HG03565 (cell line): ENCODE results near the gene DTD1.
"Not testable (repeated sequence)": the region's sequence is repeated elsewhere in the genome, so short reads cannot be mapped to it uniquely, and the experiment has no call there.

ENCODE experiments used
- ATAC-seq: cut with Tn5 transposase; IDR thresholded peaks from one replicate; pipeline ENCODE4 v1.9.1; 2021; ENCODE audit warnings: mild to moderate bottlenecking, moderate library complexity; ENCODE audit not compliant: unreplicated experiment

The DTD1 gene

DNA sequence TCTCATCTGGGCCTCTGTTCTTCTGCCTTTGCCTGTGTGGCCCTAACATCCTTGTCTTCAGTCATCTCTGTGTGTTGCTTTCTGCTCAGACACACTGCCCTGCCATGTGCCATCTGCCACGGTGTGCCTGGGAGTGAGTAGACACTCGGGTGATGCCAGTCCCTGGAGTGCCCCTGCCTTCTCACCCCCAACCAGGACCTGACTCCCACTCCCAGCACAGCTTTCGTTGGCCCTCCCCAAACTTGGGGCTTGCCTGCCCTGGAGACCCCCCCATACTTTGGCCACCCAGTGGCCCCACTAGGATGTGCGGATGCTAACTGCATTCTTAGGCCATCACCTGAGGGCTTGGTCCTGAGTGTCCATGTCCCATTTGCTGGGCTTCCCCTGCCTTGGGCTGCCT is 149.3 kb downstream of the DTD1 start:
- ATAC-seq = no peak

DNA sequence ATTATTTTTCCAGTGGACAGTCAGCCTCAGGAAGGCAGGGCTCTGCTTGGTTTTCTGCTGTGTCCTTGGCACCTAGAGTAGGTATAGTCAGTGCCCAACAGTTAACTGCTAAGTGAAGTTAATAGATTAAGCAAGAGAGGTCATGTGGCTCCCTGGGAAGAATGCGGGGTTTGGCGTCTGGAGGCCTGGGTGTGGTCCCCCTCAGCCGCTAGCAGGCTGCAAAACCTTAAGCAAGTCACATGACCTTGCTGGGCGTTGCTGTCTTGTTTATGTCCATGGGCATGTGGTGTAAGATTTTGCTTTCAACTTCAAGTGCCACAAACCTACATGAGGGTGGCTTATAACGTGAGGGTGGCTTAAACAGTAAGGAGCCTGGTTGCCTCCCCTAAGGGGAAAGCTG is 150.2 kb downstream of the DTD1 start:
- no peak for ATAC-seq

DNA sequence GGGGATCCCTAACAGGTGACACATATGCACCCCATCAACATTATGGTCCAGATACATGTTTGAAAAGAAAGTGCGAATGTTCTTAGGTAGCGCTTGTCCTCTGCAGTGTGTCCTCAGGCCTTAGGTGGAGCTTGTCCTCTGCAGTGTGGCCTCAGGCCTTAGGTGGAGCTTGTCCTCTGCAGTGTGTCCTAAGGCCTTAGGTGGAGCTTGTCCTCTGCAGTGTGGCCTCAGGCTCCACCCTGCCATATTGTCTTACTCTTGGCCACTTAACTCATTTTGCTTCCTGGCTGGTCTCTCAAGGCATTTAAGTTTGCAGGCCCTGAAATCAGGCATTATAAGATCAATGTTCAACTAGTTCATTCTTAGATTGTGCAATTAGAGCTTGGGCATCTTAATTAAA is 151.0 kb downstream of the DTD1 start:
- ATAC-seq = no peak

DNA sequence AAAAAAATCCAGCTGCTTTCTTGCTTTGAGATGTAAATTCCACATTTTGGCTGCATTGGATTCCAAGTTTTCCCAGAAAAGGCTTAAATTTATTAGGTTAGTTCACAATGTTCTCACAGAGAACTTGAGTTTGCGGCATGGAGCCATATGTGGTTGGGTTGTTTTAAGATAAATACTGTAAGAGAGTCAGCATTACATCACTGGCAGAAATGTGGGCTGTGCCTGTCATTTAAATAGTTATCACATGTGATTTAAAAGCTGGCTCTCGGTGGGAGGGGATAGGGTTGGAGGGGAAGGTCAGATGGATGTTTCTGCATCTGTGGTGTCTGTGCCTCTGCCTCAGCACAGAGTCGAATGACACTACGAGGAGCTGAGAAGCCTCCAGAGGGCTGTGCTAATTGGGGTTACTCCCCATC is 151.9 kb downstream of the DTD1 start:
- no peak for ATAC-seq

DNA sequence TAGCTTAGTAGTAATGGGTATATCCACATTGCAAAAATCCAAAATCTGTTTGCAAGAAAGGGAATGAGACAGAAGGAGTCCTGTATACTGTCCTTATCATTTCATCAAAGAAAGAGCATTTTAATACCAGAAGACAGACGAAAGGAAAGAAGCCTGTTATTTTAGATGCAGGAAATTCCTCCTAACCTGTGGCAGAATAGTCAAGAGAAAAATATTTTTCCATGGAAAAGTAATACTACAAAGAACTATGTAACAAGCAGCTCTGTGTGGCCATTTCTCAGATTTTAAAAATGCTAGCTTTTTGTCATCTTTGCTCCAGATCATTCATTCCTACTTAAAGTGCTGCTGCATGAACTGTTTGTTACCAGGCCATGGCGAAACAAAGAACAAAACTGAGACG is 152.9 kb downstream of the DTD1 start:
- ATAC-seq = no peak

DNA sequence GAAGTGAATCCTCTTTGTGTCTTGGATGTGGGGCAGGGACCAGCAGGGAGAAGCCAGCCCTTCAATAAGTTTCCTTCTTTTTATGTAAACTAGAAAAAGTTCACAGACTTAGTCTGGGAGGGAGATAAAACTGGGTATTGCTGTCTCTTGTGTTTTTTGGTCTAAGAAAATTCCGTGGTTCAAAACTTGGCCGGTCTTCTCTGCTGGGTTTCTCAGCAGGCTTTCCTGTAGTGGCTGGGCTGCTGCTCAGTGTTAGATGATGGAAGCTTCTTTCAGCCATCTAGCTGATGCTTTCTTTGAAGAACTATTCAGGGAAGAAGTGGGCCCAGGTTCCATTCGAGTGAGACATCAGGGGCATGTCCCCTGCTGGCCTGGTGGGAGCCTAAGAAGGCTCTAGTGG is 155.0 kb downstream of the DTD1 start:
- ATAC-seq = no peak

DNA sequence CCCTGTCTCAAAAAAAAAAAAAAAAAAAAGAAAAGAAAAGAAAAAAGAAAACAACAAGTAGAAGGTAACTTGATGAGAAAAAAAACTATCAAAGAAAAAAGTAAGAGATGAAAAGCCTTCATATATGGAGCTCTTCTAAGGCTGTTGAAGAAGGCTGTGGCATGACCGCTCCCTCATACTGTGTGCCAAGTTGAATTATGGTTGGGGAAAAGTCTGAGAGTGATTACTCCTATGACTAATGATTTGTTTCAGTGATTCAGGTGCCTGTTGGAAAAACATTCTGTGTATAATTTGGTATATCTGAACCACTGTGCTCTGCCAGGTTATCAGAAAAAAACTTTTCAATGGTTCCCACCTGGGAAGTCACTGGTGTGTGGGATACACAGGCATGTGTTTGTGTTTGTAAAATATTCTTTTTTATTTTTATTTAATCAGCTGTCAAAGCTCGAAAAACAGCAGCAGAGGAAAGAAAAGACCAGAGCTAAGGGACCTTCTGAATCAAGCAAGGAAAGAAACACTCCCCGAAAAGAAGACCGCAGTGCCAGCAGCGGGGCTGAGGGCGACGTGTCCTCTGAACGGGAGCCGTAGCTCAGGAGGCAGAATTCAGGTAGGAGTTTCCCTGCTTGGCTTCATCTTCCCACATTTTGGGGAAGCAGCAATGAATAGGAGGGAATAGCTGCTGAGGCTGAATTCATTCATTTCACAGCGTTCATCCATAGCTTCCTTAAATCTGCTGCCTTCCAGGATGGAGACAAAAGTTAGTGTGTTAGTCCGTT is 156.0 kb downstream of the DTD1 start:
- ATAC-seq = no peak

DNA sequence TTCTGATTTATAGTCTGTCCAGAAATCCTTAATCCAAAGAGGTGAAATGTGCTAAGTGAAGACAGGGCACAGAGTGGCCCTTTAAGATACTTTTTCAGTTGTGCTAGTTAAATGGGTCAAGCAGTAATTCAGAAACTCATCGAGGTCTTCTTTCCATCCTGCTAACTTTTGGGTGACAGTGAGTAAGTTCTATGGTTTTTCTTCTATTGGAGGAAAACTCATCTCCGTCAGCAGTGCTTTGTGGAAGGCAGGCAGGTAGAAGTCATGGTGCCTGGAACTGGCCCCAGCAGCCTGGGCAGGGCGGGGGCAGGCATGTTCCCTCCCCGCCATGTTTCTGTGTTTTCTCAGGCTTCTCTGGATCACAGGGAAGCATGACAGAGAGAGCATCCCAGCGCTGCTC is 159.2 kb downstream of the DTD1 start:
- no peak for ATAC-seq

DNA sequence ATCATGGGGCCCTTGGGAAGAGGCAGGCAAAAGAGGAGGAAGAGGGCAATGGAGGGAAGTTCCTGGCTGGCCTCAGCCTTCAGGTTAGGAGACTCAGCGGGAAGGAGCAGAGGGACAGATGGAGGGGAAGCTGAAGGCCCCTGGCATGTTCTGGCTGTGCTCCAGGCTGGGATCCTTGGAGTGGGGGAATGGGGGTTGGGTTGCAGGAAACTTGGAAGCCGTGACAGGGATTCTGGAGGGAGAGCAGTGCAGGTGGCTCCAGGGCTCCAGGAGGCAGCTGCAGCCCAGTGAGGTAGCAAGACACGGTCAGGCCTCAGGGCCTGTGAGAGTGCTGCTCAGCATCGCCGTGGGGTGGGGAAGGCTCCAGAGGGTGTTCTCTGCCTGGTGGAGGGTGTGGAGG is 161.1 kb downstream of the DTD1 start:
- no peak for ATAC-seq

DNA sequence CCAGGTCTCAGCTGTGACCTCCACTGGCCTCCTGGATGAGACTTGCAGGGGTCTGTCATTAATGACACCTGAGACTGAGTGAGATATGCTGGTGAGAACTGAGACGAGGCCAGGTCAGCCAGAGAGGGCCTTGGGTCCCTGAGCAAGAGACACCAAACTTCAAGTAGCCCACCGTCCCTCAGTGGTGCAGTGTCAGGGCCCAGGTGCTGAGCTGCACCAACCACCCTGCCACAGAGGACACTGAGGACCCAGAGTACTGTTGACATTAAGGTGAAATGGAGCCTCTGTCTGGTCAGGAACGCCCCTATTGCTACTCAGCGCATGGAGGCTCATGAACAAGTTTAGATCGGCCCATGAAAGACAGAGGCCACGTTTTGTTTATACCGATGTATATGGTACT is 161.7 kb downstream of the DTD1 start:
- ATAC-seq = no peak

DNA sequence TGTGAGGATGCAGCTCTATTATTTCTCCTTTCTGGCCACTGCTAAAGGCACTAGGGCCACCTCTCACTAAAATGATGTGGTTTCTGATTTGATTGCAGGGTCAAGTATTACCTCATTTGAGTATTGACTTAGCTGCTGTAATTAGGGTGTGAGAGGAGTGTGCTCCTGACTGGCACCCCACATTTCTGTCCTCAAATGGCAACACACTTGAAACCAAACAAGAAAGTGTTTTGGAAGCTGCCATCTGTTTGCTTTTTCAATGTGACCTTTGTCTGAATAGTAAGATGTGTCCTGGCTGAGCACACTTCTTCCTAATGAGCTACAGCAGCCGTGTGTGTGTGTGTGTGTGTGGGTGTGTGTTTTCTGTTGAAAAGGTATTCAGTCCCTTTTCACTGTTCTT is 162.9 kb downstream of the DTD1 start:
- ATAC-seq = no peak

DNA sequence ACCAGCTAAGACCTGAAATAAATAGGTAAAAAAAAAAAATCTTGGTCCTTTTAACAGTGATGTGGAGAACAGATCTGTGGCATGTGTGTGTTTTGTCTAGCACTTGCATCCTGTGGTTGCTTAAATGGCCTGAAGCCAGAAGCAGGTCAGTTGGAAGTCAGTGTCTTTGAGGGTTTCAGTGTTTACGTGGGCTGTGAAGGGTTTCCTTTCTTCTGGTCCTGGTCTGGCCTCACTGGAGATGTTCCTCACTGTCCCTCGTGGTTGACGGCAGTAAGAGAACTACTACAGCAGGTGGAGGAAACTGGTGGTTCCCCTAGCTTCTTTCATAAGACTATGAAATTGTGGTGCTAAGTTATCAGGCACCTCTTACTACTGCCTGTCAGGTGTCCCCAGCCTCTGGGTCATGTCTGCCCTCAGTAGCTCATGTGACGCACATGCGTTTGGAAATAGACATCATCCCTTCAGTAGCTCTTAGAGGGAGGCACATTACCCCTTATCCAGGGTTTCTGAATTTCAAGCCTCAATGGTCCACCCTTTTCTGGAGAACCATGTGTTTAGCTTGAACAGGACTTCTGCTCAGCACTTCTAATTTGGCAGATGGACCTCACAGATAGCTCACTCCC is 166.3 kb downstream of the DTD1 start:
- ATAC-seq = peak; percentile 96

DNA sequence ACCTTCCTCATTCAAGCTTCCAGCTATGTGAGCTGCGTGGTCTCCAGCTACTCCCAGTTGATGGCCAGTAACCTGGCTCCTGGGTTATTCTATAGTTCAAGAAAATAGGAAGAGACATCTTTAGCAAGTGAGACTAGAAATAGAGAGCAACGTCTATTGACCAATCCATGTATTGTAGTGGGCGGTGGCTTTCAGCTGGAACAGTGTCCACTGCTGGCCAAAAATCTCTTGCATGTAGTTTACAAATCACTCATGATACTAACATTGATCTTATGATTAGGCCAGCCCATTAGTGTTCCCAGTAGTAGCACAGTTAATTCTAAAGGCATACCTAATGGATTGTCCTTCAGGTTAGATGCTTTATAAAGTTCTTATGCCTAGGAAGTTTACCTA is 166.8 kb downstream of the DTD1 start:
- no peak for ATAC-seq

DNA sequence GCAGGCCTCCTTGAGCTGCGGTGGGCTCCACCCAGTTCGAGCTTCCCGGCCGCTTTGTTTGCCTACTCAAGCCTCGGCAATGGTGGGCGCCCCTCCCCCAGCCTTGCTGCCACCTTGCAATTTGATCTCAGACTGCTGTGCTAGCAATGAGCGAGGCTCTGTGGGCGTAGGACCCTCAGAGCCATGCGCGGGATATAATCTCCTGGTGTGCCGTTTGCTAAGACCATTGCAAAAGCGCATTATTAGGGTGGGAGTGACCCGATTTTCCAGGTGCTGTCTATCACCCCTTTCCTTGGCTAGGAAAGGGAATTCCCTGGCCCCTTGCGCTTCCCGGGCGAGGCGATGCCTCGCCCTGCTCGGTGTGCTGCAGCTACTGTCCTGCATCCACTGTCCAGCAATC is 173.0 kb downstream of the DTD1 start:
- not testable (repeated sequence) for ATAC-seq

DNA sequence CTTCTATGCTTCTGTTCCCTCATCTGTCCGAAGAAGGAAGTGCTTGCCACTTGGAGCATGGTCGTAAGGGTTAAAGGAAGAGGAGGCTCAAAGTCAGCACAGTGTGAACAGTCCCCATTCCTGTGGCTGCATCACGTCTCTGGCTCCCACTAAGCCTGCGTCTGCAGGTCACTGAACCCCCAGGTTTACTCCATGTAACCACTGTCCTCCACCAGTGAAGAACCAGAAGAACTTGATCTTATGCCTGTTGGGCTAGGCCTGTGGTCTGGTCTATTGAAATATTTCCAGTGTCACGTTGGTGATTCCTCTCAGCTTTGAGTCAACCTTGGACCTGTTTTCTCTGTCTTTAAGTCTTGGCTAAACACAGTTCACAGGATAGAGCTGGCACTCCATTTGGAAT is 179.8 kb downstream of the DTD1 start:
- ATAC-seq = no peak

DNA sequence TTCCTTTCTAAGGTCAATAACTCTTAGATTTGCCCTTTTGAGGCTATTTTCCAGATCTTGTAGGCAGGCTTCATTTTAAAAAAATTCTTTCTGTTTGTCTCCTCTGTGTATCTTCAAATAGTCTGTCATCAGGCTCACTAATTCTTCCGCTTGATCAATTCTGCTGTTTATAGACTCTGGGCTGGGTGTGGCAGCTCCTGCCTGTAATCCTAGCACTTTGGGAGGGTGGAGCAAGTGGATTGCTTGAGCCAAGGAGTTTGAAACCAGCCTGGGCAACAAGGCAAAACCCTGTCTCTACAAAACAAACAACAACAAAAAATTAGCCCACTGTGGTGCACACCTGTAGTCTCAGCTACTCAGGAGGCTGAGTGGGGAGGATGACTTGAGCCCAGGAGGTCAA is 185.7 kb downstream of the DTD1 start:
- ATAC-seq = no peak

DNA sequence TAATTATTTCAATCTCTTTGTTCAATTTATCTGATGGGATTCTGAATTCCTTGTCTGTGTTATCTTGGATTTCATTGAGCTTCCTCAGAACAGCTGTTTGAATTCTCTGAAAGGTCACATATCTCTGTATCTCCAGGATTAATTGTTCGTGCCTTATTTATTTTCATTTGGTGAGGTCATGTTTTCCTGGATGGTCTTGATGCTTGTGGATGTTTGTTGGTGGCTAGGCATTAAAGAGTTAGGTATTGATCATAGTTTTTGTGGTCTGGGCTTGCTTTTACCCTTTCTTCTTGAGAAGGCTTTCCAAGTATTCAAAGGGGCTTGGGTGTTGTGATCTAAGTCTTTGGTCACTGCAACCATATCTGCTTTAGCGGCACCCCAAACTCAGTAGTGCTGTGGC is 186.4 kb downstream of the DTD1 start:
- no peak for ATAC-seq

DNA sequence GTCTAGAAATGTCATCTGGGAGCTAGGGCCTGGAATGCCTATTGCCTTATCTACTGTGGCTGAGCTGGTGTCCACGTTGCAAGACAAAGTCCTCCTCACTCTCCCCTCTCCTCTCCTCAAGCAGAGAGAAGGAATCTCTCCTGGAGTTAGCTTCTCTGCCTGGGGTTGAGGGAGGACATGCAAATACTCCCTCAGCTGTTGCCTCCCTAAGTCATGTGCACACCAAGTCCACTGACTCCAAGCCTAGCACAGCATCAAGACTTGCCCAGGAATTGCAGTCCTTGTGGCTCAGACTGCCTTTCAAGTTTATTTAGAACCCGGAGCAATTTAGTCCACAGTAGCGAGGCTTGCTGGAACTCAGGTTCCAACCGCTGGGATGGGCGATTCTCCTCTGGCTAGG is 187.8 kb downstream of the DTD1 start:
- no peak for ATAC-seq

DNA sequence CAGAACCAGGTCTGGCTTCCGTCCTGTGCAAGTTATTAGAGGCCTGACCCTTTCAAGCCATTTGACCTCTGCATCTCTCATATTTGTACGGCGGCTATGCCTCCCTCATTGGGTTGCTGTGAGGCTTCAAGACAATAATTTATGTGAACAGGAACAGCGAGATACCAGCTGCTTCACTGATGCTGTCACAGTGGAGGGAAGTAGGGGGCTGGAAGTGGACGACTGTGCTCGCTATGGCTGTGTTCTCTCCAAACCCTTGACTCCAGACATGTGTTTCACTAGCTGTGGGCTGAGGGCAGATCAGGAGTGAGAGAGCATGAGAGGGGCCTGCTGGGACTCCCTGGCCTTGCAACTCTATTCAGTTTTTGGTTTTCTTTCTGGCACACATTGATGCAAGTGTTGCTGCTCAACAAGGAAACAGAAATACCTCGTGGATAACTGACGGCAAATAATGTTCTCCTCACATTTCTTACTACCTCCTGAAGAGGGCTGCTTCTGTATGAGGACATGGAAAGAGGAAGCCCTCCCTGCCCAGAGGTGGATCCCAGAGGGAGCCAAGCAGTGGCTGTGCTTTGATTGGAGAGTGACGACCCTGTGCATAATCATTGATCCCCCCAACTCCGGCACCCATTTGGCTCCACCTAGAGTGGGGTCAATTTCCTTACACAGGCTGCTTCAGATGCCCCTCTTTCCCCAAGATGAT is 191.0 kb downstream of the DTD1 start:
- ATAC-seq = no peak

DNA sequence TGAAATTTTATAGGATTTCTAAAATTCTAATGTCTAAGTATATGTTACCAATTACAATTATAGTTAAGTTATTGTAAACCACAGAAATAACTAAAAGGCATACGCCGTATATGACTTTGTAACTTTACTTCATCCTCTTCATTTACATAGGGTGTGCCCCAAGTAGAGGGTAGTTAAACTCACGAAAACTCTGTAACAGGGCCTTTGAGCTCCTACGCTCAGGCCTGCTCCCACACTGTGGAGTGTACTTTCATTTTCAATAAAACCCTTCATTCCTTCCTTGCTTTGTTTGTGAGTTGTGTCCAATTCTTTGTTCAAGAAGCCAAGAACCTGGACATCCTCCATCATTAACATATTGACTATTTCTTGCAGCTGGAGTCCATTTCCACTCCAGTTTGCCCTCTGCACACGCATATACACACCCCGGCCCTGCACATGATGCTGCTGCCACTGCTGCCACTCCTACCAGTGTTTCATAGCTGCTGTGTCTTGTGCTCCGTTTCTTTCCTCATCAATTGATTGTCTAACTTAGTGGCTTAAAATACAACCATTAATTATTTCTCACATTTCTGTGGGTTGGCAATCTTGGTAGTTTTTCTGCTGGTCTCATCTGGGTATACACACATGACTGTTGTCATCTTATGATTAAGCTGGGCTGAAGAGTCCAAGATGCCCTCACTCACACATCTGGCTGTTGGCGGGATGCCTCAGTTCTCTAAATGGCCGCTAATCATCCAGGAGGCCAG is 192.7 kb downstream of the DTD1 start:
- no peak for ATAC-seq

DNA sequence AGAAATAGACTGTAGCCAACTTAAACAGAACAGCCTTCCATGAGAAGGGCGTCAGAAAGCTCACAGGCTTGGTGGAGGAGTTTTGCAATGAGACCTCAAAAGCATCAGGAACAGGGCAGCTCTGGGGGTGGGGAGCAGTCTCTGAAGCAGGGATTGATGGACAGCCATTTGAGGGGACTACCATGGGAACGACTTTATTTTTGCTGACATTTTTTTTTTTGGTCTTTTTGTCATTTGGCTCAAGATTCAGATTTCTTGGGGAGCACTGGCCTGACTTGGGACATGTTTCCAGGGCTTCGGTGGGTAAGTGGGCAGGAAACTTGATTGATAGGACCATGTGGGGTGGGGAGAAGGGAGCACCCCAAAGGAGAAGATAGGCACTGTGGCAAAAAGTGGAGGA is 193.7 kb downstream of the DTD1 start:
- ATAC-seq = no peak
